Measurements from ENCODE around the gene PGBD2.
"Not testable (repeated sequence)": the region's sequence is repeated elsewhere in the genome, so short reads cannot be mapped to it uniquely, and the experiment has no call there.

Gene PGBD2

DNA sequence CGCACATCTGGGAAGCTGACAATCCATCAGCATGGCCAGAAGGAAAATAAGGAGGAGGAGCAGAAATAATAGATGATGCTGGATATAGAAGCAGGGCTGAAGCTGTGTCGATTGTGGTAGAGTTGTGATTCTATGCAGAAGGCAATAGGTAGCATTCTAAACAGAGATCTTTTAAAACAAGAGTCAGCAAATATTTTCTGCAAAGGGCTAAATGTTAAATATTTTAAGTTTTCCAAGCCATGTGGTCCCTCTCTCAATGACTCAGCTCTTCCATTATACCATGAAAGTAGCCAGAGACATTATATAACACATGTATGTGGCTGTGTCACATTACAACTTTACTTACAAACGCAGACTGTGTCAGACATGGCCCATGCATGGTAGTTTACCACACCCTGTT is 21.2 kb downstream of the PGBD2 start:
- not testable (repeated sequence) for DNase-seq

DNA sequence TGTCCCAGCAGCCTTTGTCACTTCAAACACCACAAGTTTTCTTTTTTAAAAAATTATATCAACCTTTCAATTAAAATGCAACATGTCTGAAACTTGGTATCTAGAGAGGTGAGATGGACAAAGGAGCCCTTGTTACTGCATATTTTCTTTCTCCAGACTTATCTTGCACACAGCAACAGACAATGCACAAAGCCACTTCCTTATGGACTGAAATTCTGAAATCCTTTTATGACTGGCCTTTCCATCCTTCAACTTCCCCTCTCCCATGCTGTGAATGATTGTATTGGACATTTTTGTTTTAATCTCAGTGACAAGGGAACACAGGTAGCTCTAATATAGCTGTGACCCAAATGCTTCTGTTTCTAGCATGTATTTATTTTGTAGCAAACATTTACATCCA is 22.1 kb downstream of the PGBD2 start:
- DNase-seq, result not testable (repeated sequence)

DNA sequence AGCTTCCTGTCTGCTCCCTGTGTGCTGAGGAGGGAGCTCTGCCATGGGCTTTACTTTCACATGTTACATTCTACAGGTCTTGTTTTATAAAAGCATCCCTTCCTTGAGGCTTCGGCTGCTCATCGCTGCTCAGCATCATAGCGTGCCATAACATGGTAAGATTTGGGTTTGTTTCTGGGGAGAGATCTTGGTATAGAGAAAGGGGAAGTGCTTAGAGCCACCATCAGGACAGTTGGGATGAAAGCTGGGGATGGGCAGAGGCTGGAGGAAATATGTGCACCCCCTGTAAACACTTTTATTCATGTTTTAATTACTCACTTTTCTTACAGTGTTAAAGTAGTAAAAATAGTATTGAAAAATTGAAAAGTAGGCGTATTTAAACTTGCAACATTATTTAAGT is 24.0 kb downstream of the PGBD2 start:
- DNase-seq, result not testable (repeated sequence)

DNA sequence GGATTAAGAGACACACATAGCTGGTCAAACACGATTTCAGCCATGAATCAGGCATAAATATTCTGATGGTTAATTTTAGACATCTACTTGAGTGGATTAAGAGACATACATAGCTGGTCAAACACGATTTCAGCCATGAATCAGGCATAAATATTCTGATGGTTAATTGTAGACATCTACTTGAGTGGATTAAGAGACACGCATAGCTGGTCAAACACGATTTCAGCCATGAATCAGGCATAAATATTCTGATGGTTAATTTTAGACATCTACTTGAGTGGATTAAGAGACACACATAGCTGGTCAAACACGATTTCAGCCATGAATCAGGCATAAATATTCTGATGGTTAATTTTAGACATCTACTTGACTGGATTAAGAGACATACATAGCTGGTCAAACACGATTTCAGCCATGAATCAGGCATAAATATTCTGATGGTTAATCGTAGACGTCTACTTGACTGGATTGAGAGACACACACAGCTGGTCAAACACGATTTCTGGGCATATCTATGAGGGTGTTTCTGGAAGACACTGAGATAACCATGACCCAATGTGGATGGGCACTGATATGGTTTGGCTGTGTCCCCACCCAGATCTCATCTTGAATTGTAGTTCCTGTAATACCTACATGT is 32.3 kb downstream of the PGBD2 start:
- not testable (repeated sequence) for DNase-seq

DNA sequence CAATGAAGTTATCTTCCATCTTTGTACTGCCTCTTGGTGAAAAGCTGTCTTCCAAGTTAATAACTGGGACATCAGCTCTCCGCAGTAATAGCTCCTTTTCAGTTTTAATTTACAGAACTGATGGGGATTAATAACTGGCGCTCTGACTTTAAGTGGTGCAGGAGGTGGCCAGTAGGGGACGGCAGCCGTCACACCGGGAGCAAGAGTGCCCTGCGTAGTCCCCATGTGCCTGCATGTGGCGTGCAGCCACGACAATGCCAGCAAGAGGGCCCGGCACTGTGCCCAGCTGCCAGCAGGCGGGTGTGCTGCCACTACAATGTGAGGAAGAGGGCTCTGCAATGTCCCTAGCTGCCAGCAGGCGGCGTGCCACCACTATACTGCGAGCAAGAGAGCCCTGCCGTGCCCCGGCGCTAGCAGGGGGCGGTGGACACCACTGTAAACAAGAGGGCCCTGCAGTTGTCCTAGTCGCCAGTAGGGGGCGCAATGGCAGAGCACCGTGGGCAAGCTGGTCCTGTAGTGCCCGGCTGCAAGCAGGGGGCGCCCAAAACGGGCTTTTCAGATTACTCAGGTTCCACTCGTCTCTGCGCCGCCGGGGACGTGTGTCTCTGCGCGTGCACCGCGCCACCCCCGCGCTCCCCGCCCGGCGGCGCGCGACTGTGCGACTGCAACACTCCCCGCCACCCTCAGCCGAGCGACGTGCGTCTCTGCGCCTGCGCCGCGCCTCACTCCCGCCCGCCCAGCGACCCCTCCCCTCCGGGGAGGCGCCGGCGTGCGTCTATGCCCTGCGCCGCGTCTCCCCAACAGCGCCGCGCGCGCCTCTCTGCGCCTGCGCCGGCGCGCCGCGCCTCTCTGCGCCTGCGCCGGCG is 38.3 kb downstream of the PGBD2 start:
- DNase-seq, result not testable (repeated sequence)

DNA sequence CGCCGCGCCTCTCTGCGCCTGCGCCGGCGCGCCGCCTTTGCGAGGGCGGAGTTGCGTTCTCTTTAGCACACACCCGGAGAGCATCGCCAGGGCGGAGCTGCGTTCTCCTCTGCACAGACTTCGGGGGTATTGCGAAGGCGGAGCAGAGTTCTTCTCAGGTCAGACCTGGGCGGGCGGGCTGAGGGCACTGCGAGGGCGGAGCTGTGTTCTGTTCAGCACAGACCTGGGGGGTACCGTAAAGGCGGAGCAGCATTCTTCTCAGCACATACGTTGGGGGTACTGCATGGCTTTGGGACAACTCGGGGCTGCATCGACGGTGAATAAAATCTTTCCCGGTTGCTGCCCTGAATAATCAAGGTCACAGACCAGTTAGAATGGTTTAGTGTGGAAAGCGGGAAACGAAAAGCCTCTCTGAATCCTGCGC is 39.0 kb downstream of the PGBD2 start:
- DNase-seq, result not testable (repeated sequence)

DNA sequence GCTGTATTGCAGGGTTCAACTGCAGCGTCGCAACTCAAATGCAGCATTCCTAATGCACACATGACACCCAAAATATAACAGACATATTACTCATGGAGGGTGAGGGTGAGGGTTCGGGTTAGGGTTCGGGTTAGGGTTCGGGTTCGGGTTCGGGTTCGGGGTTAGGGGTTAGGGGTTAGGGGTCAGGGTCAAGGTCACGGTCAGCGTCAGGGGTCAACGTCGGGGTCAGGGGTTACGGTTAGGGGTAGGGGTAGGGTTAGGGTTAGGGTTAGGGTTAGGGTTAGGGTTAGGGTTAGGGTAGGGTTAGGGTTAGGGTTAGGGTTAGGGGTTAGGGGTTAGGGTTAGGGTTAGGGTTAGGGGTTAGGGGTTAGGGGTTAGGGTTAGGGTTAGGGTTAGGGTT is 39.4 kb downstream of the PGBD2 start:
- DNase-seq, result not testable (repeated sequence)

DNA sequence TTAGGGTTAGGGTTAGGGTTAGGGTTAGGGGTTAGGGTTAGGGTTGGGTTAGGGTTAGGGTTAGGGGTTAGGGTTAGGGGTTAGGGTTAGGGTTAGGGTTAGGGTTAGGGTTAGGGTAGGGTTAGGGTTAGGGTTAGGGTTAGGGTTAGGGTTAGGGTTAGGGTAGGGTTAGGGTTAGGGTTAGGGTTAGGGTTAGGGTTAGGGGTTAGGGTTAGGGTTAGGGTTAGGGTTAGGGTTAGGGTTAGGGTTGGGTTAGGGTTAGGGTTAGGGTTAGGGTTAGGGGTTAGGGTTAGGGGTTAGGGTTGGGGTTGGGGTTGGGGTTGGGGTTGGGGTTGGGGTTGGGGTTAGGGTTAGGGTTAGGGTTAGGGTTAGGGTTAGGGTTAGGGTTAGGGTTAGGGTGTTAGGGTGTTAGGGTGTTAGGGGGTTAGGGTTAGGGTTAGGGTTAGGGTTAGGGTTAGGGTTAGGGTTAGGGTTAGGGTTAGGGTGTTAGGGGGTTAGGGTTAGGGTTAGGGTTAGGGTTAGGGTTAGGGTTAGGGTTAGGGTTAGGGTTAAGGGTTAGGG is 39.9 kb downstream of the PGBD2 start:
- DNase-seq, result not testable (repeated sequence)
